Measurements from ENCODE around the gene DDX20. TPM values are rescaled to one million over a fixed set of nuclear protein-coding genes. Genes with fewer than 3 reads are reported as not detected.

The DDX20 gene
- total and polyA plus RNA-seq, 2 donors (not counting 3 experiments of a cell fraction or from before 2014, with no cell fraction given) = 4.1 to 15.9 TPM

DNA sequence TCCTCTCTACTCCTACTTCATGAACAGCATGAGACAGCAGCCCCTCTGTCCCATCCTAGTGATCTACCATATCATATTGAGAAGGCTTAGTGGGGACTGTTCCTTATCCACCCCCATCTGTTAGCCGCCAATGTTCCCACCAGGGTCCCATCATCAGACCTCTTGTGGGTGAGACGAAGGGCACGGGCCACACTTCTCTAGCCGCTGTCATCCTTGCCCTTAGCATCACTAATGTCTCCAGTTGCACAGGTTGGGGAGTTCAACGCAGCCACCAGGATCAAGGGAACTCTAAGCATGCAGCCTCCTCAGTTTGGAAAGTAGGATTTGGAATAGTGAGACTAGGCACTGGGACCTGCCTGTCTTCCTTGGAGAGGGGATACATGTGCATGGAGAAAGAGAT lies 36.6 kb upstream of the DDX20 start:
- H3K9me3 ChIP-seq (replicated peaks; ENCODE audit: control insufficient read depth, insufficient read depth, low read length) = no peaks in the 10 kb centered on the region
- H3K27ac ChIP-seq (ENCODE audit: insufficient read depth, low read depth, low read length) = no peak overlapping the region
- H3K4me3 ChIP-seq (replicated peaks in 1 of 3; ENCODE audit: insufficient read depth in 1 of 3, low read depth in 1 of 3, low read length in 3 of 3) = no peak overlapping the region
- no peak for FAIRE-seq
- H3K27me3 ChIP-seq (ENCODE audit: control insufficient read depth in 2 of 2, insufficient read depth in 2 of 2, low read length in 2 of 2) = no peaks in the 10 kb centered on the region
- no peak overlapping the region for H3K4me2 ChIP-seq (ENCODE audit: insufficient read depth, low read length)
- peaks cover 8% of the 10 kb centered on the region for H3K4me1 ChIP-seq (ENCODE audit: control insufficient read depth, extremely low read depth, insufficient read depth, low read length)
- POLR2A ChIA-PET = interaction anchor here (0.9 to 1.6 kb wide), 2 partner anchors 15 to 281 kb away, joined by 3 to 6 read pairs; no protein-coding TSS in a partner anchor
- H3K9me1 ChIP-seq (replicated peaks; ENCODE audit: control insufficient read depth, extremely low read depth, insufficient read depth, low read length) = no peaks in the 10 kb centered on the region
- intact Hi-C loops (cut with micrococcal nuclease) = no loop called here
- no peaks in the 10 kb centered on the region for H4K20me1 ChIP-seq (replicated peaks; ENCODE audit: control insufficient read depth, extremely low read depth, insufficient read depth, low read length)
- H2AFZ ChIP-seq (ENCODE audit: low read depth, low read length) = no peak overlapping the region
- TF ChIP-seq GATA2 (IDR thresholded peaks at IDR 0.05; ENCODE audit: insufficient read depth, insufficient read length, low read depth, low read length) = no peak
- no peak for TF ChIP-seq MAX (IDR thresholded peaks at IDR 0.05; ENCODE audit: insufficient read depth, insufficient read length)
- TF ChIP-seq POLR2AphosphoS5 (IDR thresholded peaks at IDR 0.05; ENCODE audit: insufficient read depth, low read depth, low read length) = no peak
- no peak for TF ChIP-seq POLR2A (IDR thresholded peaks at IDR 0.05; ENCODE audit: low read depth, low read length)
- TF ChIP-seq MYC (IDR thresholded peaks at IDR 0.05; ENCODE audit: low read depth, low read length) = no peak
- TF ChIP-seq CTCF (IDR thresholded peaks at IDR 0.05; ENCODE audit: extremely low read depth in 1 of 2, insufficient read depth in 1 of 2, low read depth in 1 of 2, low read length in 2 of 2) = no peak
- no peak for TF ChIP-seq FOS (IDR thresholded peaks at IDR 0.05; ENCODE audit: borderline replicate concordance, insufficient read depth, low read length)
- no peak for TF ChIP-seq JUN (IDR thresholded peaks at IDR 0.05; ENCODE audit: borderline replicate concordance, insufficient read depth, insufficient read length, low read depth)
- TF ChIP-seq EZH2 (IDR thresholded peaks at IDR 0.05; ENCODE audit: borderline replicate concordance, low read depth, low read length, severe bottlenecking) = no peak
- H3K36me3 ChIP-seq (ENCODE audit: control insufficient read depth in 2 of 2, extremely low read depth in 1 of 2, insufficient read depth in 2 of 2, low read length in 2 of 2) = no peaks in the 10 kb centered on the region
- BruUV-seq (replicated peaks) = no TSS peak
- CTCF ChIA-PET = interaction anchor here (0.5 to 1.8 kb wide), 10 partner anchors 12 to 211 kb away, joined by 3 to 18 read pairs (median 3); partner anchors contain the start of gene INKA2
- no peak for DNase-seq (ENCODE audit: low read depth, low spot score)
- no peaks in the 10 kb centered on the region for H3K79me2 ChIP-seq (ENCODE audit: control insufficient read depth, insufficient read depth, low read length)
- dilution Hi-C loops (cut with MboI; ENCODE audit: extremely low pct_ligation_motif_present, low sequenced_read_pairs) = no loop called here
- no peak overlapping the region for H3K9ac ChIP-seq (replicated peaks; ENCODE audit: extremely low read depth, insufficient read depth, low read length)

Measured in endothelial cell of umbilical vein (primary cell).